Kidney (tissue), 14 donors: ENCODE results near the gene CREB3L2. TPM values are rescaled to one million over a fixed set of nuclear protein-coding genes. Genes with fewer than 3 reads are reported as not detected.

Experiments used
- DNase-seq, 5 donors: peaks; one replicate each; pipeline ENCODE4 v3.0.0-alpha.2; 2013 to 2020
- FAIRE-seq: peaks from 2 replicates; lab custom pipeline; 2012; peaks lifted over from hg19 to GRCh38; lab: Jason Lieb, UNC
- H3K27ac ChIP-seq, 2 donors: one replicate each; pipeline ENCODE4 v1.7.0; 2013; ENCODE audit warnings: low read depth in 2 of 2, low read length in 2 of 2, inconsistent platforms in 1 of 2
- H3K27me3 ChIP-seq: one replicate; pipeline ENCODE4 v1.7.1; 2013; ENCODE audit warnings: low read length, inconsistent platforms; ENCODE audit not compliant: control insufficient read depth, insufficient read depth
- H3K36me3 ChIP-seq, 3 donors: one replicate each; pipeline versions ENCODE4 v1.7.0 to v1.7.1; 2013; ENCODE audit warnings: low read length in 3 of 3, control low read depth in 1 of 3, inconsistent platforms in 1 of 3; ENCODE audit not compliant: insufficient read depth in 3 of 3, control insufficient read depth in 2 of 3
- H3K4me1 ChIP-seq, 3 donors: one replicate each; pipeline versions ENCODE4 v1.7.0 to v1.7.1; 2013; ENCODE audit warnings: low read length in 3 of 3, inconsistent platforms in 1 of 3, low read depth in 1 of 3; ENCODE audit not compliant: control insufficient read depth in 2 of 3, insufficient read depth in 2 of 3
- H3K4me3 ChIP-seq, 3 donors: one replicate each; pipeline versions ENCODE4 v1.7.0 to v1.8.1; 2013; ENCODE audit warnings: low read length in 3 of 3, control low read depth in 1 of 3, inconsistent platforms in 1 of 3
- H3K9ac ChIP-seq, 3 donors: one replicate each; pipeline versions ENCODE4 v1.7.0 to v1.7.1; 2013; ENCODE audit warnings: low read length in 3 of 3, control low read depth in 1 of 3, inconsistent platforms in 1 of 3
- H3K9me3 ChIP-seq, 3 donors: one replicate each; pipeline versions ENCODE4 v1.7.0 to v1.7.1; 2013; ENCODE audit warnings: low read length in 3 of 3, control low read depth in 1 of 3, inconsistent platforms in 1 of 3; ENCODE audit not compliant: control insufficient read depth in 2 of 3, insufficient read depth in 1 of 3
- intact Hi-C: fragments of 100-400 bp; cut with DNase I; formaldehyde crosslinking; loops from one replicate; pipeline ENCODE4 v1.11.1; 2022
- polyA plus RNA-seq: library from polyadenylated mRNA; stranded (reverse); fragments of 350-450 nt; fragmentation: Illumina TruSeq; extraction: RNeasy Lipid Tissue Mini Kit (QIAGEN cat#74804); gene quantifications from one replicate; pipeline ENCODE4 v1.2.3, GENCODE V29; 2014; ENCODE audit warnings: low read depth, low replicate concordance; ENCODE audit not compliant: insufficient read depth
- total RNA-seq: library from RNA; stranded (reverse); fragmentation: NEBNext Ultra II Directional; extraction: Animal tissue kit (Norgen Biotek cat#: 25700); gene quantifications from one replicate; pipeline ENCODE4 v1.2.1, GENCODE V29; 2021
- TF ChIP-seq, protein P1 (sequence below): IDR thresholded peaks from 3 replicates; pipeline ENCODE4 v1.5.1; 2012; ENCODE audit warnings: mild to moderate bottlenecking, moderate library complexity, borderline replicate concordance; ENCODE audit not compliant: insufficient read depth; ENCODE audit errors: extremely low read depth
- donor health status: control.
- donor health status: control.
- donor health status: control.
- donor health status: control.
- donor health status: control.
- donor health status: DM: yes; HTN: yes; CAD: no.
- donor health status: Normal renal cell carcinoma (clear cell type).

CREB3L2 gene
- total and polyA plus RNA-seq, 2 donors from 2014 or later = 18.5 to 114 TPM

DNA sequence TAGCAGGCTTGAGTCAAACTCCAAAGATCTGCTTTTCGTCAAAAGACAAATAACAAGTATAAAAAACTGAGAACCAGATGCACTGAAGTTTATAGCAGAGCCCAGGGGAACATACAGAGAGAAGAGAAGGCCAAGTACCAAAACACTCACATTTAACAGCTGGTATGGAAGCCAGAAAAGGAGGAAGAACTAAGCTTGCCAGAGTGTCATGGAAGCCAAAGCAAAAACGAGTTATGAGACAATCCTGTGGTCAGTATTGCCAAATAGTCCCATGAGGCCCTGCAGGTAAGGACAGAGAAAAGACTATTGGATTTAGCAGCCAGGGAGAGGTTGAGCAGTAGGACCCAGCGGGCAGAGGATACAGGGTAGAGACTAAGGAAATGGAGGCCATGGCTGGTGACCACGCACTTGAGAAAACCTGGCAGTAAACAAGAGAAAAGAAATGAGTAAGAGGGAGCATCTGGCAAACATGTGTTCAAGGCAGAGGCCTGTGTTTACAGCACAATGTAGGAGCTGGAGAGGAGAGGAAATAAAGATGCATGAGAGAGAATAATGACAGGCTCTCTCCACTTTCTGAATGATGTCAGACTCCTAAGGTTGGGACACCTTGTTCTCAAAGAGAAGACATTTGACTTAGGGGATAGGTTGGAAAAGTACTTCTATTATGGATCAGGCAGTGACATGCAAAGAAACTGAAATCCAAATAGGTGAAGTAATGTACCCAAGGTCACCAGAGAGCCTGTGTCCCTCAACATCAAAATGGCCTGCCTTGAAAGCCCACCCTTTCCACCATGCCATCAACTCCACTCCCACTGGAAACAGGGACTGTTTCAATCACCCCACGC lies 9.1 kb downstream of the CREB3L2 start:
- H3K4me3 ChIP-seq = no peak overlapping the region
- no peak overlapping the region for H3K9ac ChIP-seq
- peak in 1 of 5 donors; percentile 45 for DNase-seq
- H3K27me3 ChIP-seq = no peaks in the 10 kb centered on the region
- H3K4me1 ChIP-seq = peaks cover 2 to 40% (median 28%) of the 10 kb centered on the region in 3 donors
- FAIRE-seq = no peak
- TF ChIP-seq, protein P1, sequence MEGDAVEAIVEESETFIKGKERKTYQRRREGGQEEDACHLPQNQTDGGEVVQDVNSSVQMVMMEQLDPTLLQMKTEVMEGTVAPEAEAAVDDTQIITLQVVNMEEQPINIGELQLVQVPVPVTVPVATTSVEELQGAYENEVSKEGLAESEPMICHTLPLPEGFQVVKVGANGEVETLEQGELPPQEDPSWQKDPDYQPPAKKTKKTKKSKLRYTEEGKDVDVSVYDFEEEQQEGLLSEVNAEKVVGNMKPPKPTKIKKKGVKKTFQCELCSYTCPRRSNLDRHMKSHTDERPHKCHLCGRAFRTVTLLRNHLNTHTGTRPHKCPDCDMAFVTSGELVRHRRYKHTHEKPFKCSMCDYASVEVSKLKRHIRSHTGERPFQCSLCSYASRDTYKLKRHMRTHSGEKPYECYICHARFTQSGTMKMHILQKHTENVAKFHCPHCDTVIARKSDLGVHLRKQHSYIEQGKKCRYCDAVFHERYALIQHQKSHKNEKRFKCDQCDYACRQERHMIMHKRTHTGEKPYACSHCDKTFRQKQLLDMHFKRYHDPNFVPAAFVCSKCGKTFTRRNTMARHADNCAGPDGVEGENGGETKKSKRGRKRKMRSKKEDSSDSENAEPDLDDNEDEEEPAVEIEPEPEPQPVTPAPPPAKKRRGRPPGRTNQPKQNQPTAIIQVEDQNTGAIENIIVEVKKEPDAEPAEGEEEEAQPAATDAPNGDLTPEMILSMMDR = no peak
- no peaks in the 10 kb centered on the region for H3K9me3 ChIP-seq
- no peaks in the 10 kb centered on the region for H3K36me3 ChIP-seq
- intact Hi-C loops = no loop called here
- H3K27ac ChIP-seq = peak overlapping the region in 1 of 2 donors; percentile 26

DNA sequence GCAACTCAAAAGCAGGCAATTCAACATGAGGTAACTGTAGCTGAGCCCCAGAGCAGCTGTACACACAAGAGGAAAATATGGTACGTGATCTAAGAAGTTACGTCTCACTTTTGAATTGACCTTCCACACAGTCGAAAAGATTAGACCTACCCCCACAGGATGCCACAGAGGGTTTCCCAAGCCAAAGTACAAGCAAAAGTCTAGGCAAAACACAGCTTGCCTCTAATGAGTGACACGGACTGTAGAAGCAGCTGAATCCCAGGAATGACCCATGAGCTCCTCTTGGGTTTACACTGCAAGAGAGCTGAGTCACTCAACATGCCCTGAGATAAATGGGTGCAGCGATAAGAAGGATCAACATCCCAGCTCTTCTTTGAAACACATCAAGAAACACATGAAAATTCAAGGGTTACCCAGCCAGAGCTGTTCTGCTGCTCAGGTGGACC lies 9.8 kb downstream of the CREB3L2 start:
- DNase-seq (no peak), FAIRE-seq (no peak)
- H3K9ac ChIP-seq = no peak overlapping the region
- no peaks in the 10 kb centered on the region for H3K9me3 ChIP-seq
- H3K4me3 ChIP-seq = no peak overlapping the region
- H3K4me1 ChIP-seq = peaks cover 2 to 40% (median 28%) of the 10 kb centered on the region in 3 donors
- intact Hi-C loops = no loop called here
- H3K27me3 ChIP-seq = no peaks in the 10 kb centered on the region
- TF ChIP-seq, protein P1 = no peak
- no peaks in the 10 kb centered on the region for H3K36me3 ChIP-seq
- peak overlapping the region in 1 of 2 donors; percentile 26 for H3K27ac ChIP-seq

DNA sequence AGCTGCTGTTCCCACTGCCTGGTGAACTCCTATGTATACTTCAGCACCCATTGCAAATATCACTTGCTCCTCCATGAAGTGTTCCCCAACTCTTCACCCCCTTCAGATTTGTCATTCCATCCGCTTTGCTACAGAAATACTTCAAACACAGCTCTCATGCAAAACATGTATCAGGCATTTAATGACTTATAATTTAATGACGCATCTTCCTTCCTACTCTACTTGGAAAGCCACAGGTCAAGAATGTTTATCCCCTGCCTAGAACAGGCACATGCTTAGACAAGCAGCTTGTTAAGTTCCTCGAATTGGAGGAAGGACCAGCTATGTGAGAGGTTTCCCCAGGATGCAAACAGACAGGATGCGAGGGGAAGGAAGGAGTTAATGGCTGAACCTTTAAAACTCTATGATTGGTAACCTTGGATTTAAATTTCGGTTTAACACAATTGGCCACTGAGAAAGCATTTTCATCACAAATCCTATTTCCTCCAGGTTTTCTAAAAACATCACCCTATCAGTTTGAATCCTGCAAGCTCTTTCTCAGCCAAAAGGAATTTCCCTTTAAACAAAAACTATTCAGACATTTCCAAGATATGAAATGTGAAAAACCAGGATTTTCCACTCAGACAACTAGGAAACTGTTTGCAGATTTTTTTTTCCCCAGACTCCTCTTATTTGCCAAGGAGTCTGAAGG lies 11.5 kb downstream of the CREB3L2 start:
- intact Hi-C loops = no loop called here
- no peaks in the 10 kb centered on the region for H3K27me3 ChIP-seq
- no peaks in the 10 kb centered on the region for H3K9me3 ChIP-seq
- DNase-seq = peak in 1 of 5 donors; percentile 39
- FAIRE-seq = no peak
- H3K9ac ChIP-seq = no peak overlapping the region
- H3K36me3 ChIP-seq = no peaks in the 10 kb centered on the region
- TF ChIP-seq, protein P1 = no peak
- H3K4me1 ChIP-seq = peaks cover 2 to 34% (median 30%) of the 10 kb centered on the region in 3 donors
- no peak overlapping the region for H3K4me3 ChIP-seq
- H3K27ac ChIP-seq = peak overlapping the region; percentile 16 to 28
